ENCODE measurements around the gene ZBTB39.

- no peak for TF ChIP-seq CTCF (IDR thresholded peaks at IDR 0.05)
- no peak for TF ChIP-seq POLR2A (IDR thresholded peaks at IDR 0.05)
- TF ChIP-seq EP300 (IDR thresholded peaks at IDR 0.05), result no peak
- no peak for TF ChIP-seq POLR2AphosphoS5 (IDR thresholded peaks at IDR 0.05)
These were observed 18.9 kb upstream of the ZBTB39 start for GRCh38 chr12:57025196-57025595.

All from gastroesophageal sphincter (tissue), 3 donors.